HG03575 (cell line): ENCODE data around the gene IQGAP1.
A peak's percentile ranks its signal among the peaks of the same experiment; 100 is the strongest.
"Not testable (repeated sequence)": the region's sequence is repeated elsewhere in the genome, so short reads cannot be mapped to it uniquely, and the experiment has no call there.

Experiments
- ATAC-seq: cut with Tn5 transposase; IDR thresholded peaks from one replicate; pipeline ENCODE4 v1.9.1; 2021; ENCODE audit not compliant: unreplicated experiment, insufficient number of reproducible peaks, low FRiP score; ENCODE audit errors: extremely low read depth

IQGAP1 gene

DNA sequence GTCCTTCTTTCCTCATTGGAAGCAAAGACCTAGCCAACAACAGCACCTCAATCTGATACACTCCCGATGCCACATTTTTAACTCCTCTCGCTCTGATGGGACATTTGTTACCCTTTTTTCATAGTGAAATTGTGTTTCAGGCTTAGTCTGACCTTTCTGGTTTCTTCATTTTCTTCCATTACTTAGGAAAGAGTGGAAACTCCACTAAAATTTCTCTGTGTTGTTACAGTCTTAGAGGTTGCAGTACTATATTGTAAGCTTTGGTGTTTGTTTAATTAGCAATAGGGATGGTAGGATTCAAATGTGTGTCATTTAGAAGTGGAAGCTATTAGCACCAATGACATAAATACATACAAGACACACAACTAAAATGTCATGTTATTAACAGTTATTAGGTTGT is 112.1 kb downstream of the IQGAP1 start:
- no peak for ATAC-seq

DNA sequence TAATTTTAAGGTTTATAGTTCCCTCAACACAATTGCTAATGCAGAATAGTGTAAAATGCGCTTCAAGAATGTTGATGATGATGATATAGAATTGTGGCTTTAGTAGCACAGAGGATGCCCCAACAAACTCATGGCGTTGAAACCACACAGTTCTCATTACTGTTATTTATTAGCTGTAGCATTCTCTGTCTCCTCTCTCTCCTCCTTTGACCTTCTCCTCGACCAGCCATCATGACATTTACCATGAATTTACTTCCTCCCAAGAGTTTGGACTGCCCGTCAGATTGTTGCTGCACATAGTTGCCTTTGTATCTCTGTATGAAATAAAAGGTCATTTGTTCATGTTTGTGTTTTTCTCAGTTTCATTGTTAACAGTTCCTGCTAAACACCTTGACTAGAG is 113.9 kb downstream of the IQGAP1 start:
- ATAC-seq: no peak

DNA sequence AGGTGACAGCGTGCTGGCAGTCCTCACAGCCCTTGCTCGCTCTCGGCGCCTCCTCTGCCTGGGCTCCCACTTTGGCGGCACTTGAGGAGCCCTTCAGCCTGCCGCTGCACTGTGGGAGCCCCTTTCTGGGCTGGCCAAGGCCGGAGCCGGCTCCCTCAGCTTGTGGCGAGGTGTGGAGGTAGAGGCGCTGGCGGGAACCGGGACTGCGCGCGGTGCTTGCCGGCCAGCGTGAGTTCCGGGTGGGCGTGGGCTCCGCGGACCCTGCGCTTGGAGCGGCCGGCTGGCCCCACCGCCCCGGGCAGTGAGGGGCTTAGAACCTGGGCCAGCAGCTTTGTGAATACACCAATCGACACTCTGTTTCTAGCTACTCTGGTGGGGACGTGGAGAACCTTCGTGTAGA is 122.7 kb downstream of the IQGAP1 start:
- not testable (repeated sequence) for ATAC-seq

DNA sequence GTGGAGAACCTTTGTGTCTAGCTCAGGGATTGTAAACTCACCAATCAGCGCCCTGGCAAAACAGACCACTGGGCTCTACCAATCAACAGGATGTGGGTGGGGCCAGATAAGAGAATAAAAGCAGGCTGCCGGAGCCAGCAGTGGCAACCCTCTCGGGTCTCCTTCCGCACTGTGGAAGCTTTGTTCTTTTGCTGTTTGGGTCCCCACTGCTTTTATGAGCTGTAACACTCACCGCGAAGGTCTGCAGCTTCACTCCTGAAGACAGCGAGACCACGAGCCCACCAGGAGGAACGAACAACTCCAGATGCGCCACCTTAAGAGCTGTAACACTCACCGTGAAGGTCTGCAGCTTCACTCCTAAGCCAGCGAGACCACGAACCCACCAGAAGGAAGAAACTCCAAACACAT is 123.2 kb downstream of the IQGAP1 start:
- ATAC-seq: not testable (repeated sequence)

DNA sequence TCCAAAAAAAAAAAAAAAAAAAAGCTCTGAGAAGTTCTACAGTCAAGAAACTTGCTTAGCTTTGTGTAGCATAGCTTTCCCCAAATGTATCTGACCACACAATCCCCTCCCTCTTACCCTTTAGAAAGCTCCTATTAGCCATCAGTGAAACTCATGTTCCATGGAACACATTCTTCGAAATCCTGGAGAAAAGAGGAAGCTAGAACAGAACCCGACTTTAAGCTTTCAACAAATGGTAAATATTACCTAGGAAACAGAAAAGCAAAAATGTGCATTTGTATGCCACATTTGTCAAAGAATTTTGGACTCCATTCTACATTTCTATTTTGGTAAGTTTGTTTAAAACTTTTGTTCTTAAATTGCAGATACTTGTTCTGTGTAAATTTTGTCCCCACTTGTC is 124.2 kb downstream of the IQGAP1 start:
- ATAC-seq: no peak

DNA sequence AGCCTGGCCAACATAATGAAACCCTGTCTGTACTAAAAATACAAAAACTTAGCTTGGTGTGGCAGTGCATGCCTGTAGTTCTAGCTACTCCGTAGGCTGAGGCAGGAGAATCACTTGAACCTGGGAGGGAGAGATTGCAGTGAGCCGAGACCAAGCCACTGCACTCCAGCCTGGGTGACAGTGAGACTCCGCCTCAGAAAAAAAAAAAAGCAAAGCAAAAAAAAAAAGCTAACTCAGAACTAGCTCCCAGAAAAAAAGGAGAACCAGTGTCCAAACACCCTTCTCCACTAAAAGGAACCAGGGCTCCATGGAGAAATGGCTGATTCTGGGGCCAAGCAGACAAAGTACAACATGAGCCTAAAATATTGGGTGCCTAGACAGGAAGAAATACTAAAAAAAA is 124.9 kb downstream of the IQGAP1 start:
- ATAC-seq: no peak

DNA sequence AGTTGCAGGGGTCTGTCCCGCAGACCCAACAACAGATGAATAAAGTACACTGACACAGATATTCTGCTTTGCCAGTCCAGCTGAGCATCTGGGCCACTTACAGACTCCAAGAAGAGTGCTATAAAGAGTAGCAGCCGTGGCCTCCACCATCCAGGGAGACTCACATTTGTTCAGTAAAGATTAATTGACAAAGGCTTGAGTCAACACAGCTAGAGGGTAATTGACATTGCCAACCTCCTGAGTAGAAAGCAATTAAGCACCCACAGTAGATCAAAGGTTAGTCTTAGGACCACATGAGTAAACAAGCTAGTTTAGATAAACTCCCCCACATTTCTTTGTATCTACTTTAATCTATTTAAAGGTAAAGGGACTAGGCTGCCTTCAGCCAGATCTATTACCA is 125.4 kb downstream of the IQGAP1 start:
- no peak for ATAC-seq

DNA sequence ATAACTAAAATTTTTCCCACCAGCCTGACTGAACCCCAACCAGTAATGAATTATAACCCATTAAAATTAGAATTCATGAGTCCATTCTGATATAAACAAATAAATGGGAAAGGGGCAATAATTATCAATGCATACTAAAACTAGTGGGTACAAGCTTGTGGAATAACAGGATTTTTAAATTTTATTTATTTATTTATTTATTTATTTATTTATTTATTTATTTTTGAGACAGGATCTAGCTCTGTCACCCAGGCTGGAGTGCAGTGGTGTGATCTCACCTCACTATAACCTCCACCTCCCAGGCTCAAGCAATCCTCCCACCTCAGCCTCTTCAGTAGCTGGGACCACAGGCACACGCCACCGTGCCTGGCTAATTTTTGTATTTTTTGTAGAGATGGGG is 125.9 kb downstream of the IQGAP1 start:
- ATAC-seq: not testable (repeated sequence)

DNA sequence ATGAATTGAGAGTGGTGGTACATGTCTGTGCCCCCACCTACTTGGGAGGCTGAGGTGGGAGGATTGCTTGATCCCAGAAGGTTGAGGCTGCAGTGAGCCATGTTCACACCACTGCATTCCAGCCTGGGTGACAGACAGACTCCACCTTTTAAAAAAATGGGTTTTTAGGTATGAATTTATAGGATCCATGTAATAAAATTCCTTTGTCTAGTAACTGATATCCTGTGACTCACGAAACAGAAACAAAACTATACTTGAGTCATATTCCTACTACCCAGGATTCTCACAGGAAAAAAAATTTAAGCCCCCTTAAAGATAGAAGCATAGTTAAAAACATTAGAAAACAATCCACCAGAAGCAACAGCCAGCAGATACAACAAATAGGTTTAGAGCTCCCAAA is 131.6 kb downstream of the IQGAP1 start:
- ATAC-seq: no peak

DNA sequence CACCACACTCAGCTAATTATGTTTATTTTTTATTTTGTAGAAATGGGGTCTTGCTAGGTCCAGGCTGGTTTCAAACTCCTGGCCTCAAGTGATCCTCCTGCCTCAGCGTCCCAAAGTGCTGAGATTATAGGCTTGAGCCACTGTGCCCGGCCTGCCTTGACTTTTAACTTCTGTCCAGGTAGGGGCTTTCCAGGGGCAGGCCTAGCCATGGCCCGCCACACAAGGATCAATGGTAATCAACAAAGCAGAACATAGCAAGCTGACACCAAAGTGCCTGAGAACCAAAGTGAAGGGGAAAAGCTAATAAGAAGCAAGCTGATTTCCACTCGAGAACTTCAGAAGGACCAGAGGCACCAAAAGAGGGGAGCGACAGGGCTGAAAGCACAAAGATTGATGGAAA is 132.3 kb downstream of the IQGAP1 start:
- no peak for ATAC-seq

DNA sequence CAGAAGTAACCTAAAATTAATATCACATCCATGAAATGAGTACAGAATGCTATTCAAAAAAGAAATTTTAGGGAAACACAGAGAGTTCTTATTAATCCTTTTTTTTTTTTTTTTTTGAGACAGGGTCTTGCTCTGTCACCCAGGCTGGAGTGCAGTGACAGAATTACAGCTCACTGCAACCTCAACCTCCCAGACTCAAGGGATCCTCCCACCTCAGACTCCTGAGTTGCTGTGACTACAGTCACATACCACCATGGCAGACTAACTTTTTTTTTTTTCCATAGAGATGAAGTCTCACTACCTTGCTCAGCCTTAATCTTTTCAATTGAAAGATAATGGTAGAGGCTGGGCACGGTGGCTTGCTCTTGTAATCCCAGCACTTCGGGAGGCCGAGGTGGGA is 135.3 kb downstream of the IQGAP1 start:
- ATAC-seq: no peak

DNA sequence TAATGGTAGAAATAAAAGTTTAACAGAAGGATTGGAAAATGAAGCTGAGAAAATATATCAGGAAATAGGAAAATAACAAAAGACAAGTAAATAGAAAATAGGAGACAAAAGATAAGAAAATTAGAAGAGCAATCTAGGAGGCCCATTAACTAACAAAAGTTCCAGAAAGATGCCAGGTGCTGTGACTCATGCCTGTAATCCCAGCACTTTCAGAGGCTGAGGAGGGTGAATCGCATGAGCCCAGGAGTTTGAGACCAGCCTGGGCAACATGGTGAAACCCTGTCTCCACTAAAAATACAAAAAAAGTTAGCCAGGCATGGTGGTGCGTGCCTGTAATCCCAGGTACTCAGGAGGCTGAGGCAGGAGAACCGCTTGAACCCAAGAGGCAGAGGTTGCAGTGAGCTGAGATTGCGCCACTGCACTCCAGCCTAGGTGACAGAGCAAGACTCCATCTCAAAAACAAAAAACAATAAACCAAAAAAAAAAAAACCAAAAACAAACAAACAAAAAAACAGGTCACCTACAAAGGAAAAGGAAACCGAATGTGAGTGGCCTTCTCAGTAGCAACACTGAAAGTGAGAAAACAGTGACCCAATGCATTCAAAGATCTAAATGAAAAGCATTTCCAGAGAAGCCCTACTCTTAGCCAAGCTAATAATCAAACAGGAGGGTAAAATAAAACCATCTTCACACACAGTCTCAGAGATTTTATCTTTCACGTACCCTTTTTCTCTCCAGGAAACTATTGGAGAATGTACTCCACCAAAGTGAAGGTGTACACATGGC is 136.2 kb downstream of the IQGAP1 start:
- ATAC-seq: not testable (repeated sequence)

DNA sequence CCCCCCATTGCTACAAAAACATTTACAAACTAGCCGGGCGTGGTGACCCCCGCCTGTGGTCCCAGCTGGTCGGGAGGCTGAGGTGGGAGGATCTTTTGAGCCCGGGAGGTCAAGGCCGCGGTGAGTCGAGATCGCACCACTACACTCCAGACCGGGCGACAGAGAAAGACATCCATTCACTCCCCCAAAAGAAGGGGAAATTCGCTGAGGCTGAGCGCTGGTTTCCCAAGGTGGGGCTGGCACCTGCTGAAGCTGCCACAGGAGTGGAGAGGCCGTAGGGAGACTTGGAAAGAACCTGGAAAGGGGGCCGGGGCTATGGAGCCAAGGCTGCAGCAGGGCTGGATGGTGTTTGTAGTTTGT is 140.9 kb downstream of the IQGAP1 start:
- no peak for ATAC-seq

DNA sequence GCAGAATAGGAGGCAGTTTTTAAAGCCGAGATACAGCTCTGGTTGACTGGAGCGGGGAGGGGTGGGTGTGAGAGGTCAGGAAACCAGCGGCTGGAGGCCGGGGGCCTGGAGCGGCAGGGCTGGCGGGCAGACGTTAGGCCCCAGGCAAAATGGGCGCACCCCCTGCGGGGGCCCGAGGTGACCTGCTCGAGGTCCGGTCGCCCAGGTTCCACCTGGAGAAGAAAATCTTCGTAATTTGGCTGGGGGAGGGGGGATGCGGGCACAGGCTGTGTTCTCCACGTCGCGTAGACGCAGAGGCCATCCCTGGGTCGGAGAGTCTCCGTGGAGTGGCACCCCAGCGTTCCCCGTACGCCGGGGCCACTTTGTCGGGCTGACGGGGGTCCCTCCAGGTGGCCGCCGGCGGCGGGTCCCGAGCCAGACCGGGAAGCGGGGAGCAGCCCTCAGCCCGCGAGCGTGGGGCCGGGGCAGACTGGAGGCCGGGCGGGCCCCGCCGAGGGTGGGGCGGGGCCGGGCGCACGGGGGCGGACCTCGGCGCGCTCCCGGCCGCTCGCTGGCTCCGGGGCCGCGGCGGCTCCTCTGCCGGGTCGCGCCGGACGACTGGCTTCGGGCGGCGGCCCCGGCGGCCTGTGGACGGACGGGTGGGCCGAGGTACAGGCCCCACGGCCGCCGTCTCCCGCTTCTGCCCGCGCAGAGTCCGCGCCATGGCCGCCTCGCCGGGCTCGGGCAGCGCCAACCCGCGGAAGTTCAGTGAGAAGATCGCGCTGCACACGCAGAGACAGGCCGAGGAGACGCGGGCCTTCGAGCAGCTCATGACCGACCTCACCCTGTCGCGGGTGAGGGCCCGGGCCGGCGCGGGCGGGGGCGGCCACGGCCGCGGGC is 141.6 kb downstream of the IQGAP1 start, which contains the start of gene CRTC3:
CRTC3 (plus strand) TSS at position 553 of the 879 bp plus-strand sequence; CDS start at position 702, 149 bp downstream.
- peak; percentile 50 for ATAC-seq

DNA sequence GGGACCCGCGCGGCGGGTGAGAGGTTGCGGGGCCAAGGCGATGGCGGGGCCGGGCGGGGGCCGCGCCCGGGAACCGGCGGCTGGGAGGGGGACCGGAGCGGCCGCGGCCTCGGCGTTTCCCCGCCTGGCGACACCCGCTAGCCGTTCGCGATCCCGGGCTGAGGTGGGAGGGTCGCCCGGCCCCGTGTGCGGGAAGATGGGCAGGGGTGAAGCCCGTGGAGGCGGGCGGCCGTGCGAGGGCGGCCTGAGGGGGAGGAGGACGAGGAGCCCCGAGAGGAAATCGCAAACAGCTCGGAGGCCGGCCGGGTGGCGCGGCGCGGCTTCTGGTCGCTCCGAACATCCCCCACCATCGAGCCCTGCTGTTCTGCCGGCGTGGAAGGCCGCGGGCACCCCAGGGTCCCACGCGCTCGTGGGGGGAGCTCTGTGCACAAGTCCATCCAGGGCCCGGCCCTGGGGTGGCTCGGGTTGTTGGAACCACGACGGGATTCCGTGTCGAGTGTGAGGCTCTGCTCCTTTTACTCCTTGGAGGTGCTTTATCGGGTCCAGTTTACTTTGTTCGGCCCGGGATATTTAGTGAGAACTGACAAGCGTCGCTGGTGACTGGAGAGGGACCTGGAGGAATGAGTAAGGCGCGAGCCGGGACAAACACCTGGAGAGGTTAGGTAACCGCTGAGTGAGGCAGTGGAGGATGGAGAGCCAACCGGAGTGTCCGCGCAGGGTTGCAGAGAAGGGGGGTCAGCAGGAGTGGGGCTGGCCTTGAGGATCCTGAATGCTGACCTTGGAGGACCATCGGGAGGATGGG is 142.4 kb downstream of the IQGAP1 start:
- ATAC-seq: no peak

DNA sequence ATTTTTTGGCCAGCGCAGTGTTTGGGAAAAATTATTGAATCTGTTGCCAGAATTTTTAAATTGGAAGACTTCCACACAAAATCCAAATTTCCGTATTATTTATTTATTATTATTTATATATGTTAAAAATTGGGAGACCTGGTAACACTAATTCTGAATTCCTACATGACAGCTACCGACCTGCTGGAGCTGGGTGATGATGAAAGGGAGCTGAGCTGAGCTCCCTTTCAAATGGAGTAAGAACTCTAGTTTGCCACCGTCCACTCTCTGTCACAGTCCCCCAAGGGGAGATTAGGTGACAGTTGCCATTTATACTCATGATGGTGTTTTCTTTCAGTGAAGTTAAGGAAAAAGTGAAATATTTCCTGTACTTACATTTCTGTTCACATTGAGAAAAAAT is 143.1 kb downstream of the IQGAP1 start:
- ATAC-seq: no peak

DNA sequence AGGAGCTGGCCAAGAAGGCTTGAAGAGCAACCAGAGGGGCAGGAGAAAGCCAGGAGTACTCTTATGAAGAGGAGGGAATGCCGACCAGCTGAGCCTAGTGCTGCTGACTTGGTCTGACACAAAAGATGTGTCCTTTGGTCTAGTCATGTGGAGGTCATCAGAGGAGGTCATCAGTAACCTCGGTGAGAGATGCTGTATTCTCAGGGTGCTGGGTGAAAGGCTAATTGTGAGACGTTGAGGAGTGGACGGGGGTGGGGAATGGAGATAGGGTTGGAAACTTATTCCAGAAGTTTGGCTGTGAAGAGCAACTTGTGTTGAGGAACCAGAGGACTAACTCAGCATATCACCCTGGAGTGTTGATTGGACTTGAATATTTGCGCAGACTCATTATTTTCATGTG is 147.2 kb downstream of the IQGAP1 start:
- ATAC-seq: no peak

DNA sequence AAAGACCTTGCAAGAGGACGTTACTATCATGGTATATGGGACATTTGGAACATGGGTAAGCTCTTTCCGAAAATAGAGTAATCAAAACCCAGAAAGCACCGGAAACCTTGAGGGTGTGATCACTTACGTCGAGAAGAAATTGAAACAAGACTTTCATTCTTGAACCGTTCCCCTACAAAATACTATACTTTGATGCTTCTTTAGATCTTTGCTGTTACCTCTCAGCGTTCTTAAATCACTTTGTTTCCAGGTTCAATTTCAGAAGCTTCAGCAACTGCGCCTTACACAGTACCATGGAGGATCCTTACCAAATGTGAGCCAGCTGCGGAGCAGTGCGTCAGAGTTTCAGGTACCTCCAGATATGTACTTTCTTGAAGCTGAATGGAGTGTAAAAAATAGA is 151.7 kb downstream of the IQGAP1 start:
- ATAC-seq: no peak

DNA sequence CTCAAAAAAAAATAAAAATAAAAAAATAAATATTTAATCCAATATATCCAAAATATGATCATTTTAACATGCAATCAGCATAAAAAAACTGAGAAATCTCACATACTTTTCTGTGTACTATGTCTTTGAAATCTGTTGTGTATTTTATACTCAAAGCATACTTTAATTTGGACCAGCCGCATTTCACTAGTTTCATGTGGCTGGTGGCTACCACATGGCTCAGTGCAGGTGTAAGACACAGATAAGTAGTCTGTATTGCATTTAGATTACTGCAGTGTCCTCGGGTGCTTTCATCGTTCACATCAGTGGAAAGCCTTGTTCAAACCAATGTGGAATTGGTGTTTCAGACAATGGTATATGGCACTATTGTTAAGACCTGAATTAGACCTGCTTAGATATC is 152.7 kb downstream of the IQGAP1 start:
- ATAC-seq: no peak
